Measurements from ENCODE around the gene ERFL. TPM values are rescaled to one million over a fixed set of nuclear protein-coding genes. Genes with fewer than 3 reads are reported as not detected.

ERFL gene
- total RNA-seq, 6 experiments from 2014 or later, result 0.09 to 0.17 (median 0.12) TPM; not detected in 2

GRCh38 chr19:41924151-41925145 is 3.8 kb downstream of the ERFL start:
- Mint-ChIP-seq H3K4me1 (ENCODE audit: low read depth) (peaks cover 7% of the 10 kb centered on the region), H3K27me3 (ENCODE audit: insufficient read depth) (peaks cover 30% of the 10 kb centered on the region), H3K36me3 (ENCODE audit: low read depth) (no peaks in the 10 kb centered on the region), H3K4me3 (no peak overlapping the region), H3K9me3 (no peaks in the 10 kb centered on the region), H3K27ac (no peak overlapping the region)
- DNase-seq, result no peak
- no peak for TF ChIP-seq CTCF (IDR thresholded peaks at IDR 0.05)

- Mint-ChIP-seq H3K9me3 (no peaks in the 10 kb centered on the region), H3K4me1 (ENCODE audit: low read depth) (no peaks in the 10 kb centered on the region), H3K27ac (no peak overlapping the region), H3K4me3 (no peak overlapping the region), H3K36me3 (ENCODE audit: low read depth) (no peaks in the 10 kb centered on the region), H3K27me3 (ENCODE audit: insufficient read depth) (peaks cover 21% of the 10 kb centered on the region)
- no peak for DNase-seq
- no peak for TF ChIP-seq CTCF (IDR thresholded peaks at IDR 0.05)
Measured at GRCh38 chr19:41923045-41923788, 5.0 kb downstream of the ERFL start.

GRCh38 chr19:41922585-41922984 is 5.7 kb downstream of the ERFL start:
- H3K4me3 Mint-ChIP-seq, result no peak overlapping the region
- no peaks in the 10 kb centered on the region for H3K9me3 Mint-ChIP-seq
- no peak for DNase-seq
- H3K36me3 Mint-ChIP-seq (ENCODE audit: low read depth), result no peaks in the 10 kb centered on the region
- H3K4me1 Mint-ChIP-seq (ENCODE audit: low read depth), result no peaks in the 10 kb centered on the region
- H3K27ac Mint-ChIP-seq, result no peak overlapping the region
- H3K27me3 Mint-ChIP-seq (ENCODE audit: insufficient read depth), result peaks cover 20% of the 10 kb centered on the region
- no peak for TF ChIP-seq CTCF (IDR thresholded peaks at IDR 0.05)

GRCh38 chr19:41921577-41922576 is 6.4 kb downstream of the ERFL start:
- TF ChIP-seq CTCF (IDR thresholded peaks at IDR 0.05), result no peak
- Mint-ChIP-seq H3K27me3 (ENCODE audit: insufficient read depth) (peaks cover 20% of the 10 kb centered on the region), H3K27ac (no peak overlapping the region), H3K4me1 (ENCODE audit: low read depth) (no peaks in the 10 kb centered on the region), H3K9me3 (no peaks in the 10 kb centered on the region), H3K4me3 (no peak overlapping the region), H3K36me3 (ENCODE audit: low read depth) (no peaks in the 10 kb centered on the region)
- DNase-seq, result no peak

Data from HFFc6 (cell line).